Endothelial cell of umbilical vein (primary cell): ENCODE measurements around the gene RFX6. TPM values are rescaled to one million over a fixed set of nuclear protein-coding genes. Genes with fewer than 3 reads are reported as not detected.

Experiments
- BruUV-seq: library from RNA; stranded (reverse); fragments of 400-500 nt; replicated peaks from 2 replicates; lab custom pipeline; 2021; lab: Mats Ljungman, UMichigan
- CTCF ChIA-PET: fragments of 300-600, 350-600 bp; sonication (Branson Sonifier 250); formaldehyde crosslinking; loops from one replicate; lab custom pipeline; 2021; ENCODE audit warnings: antibody characterized with exemption, inconsistent platforms; lab: Charles Lee
- POLR2A ChIA-PET: fragments of 300-600, 350-600 bp; sonication (Branson Sonifier 250); formaldehyde crosslinking; loops from one replicate; lab custom pipeline; 2021; ENCODE audit warnings: antibody characterized with exemption, inconsistent platforms; lab: Charles Lee
- DNase-seq: peaks from one replicate; pipeline ENCODE4 v3.0.0-alpha.2; 2011; ENCODE audit warnings: low read depth, low spot score
- FAIRE-seq: peaks from 2 replicates; lab custom pipeline; 2011; peaks lifted over from hg19 to GRCh38; lab: Jason Lieb, UNC
- H2AFZ ChIP-seq: 2 replicates; pipeline ENCODE4 v1.6.0; 2012; ENCODE audit warnings: low read depth, low read length, control low read depth, inconsistent platforms
- H3K27ac ChIP-seq: 2 replicates; pipeline ENCODE4 v1.5.1; 2011; ENCODE audit warnings: low read depth, mild to moderate bottlenecking, control low read depth, low read length, moderate library complexity; ENCODE audit not compliant: insufficient read depth
- H3K27me3 ChIP-seq, 2 experiments: 2 replicates each; pipeline versions ENCODE4 v1.6.0 to v1.6.1; 2011; ENCODE audit warnings: low read length in 2 of 2, mixed read lengths in 1 of 2; ENCODE audit not compliant: control insufficient read depth in 2 of 2, insufficient read depth in 2 of 2
- H3K36me3 ChIP-seq, 2 experiments: 2 replicates in 1 of 2; 3 replicates in 1 of 2; pipeline ENCODE4 v1.5.1; 2011; ENCODE audit warnings: low read length in 2 of 2, mild to moderate bottlenecking in 1 of 2, moderate library complexity in 1 of 2; ENCODE audit not compliant: control insufficient read depth in 2 of 2, insufficient read depth in 2 of 2; ENCODE audit errors: extremely low read depth in 1 of 2
- H3K4me1 ChIP-seq: 3 replicates; pipeline ENCODE4 v1.5.1; 2011; ENCODE audit warnings: mild to moderate bottlenecking, low read length; ENCODE audit not compliant: control insufficient read depth, insufficient read depth; ENCODE audit errors: extremely low read depth
- H3K4me2 ChIP-seq: 2 replicates; pipeline ENCODE4 v1.6.1; 2011; ENCODE audit warnings: low read length, control low read depth, mixed read lengths; ENCODE audit not compliant: insufficient read depth
- H3K4me3 ChIP-seq, 3 experiments: fragments of 200-600 bp in 1 of 3; sonication (generic), shearing (Covaris generic) in 1 of 3; replicated peaks in 1 of 3; 2 replicates each; pipeline ENCODE4 v1.5.1; 2011 to 2016; ENCODE audit warnings: control low read depth in 3 of 3, low read length in 3 of 3, mild to moderate bottlenecking in 2 of 3, inconsistent platforms in 1 of 3, low read depth in 1 of 3, moderate library complexity in 1 of 3; ENCODE audit not compliant: insufficient read depth in 1 of 3
- H3K79me2 ChIP-seq: 2 replicates; pipeline ENCODE4 v1.6.0; 2012; ENCODE audit warnings: low read length, inconsistent platforms; ENCODE audit not compliant: control insufficient read depth, insufficient read depth
- H3K9ac ChIP-seq: replicated peaks from 2 replicates; pipeline ENCODE3; 2011; ENCODE audit warnings: low read length, control low read depth; ENCODE audit not compliant: insufficient read depth; ENCODE audit errors: extremely low read depth
- H3K9me1 ChIP-seq: replicated peaks from 3 replicates; pipeline ENCODE4 v1.6.0; 2011; ENCODE audit warnings: mild to moderate bottlenecking, low read length; ENCODE audit not compliant: control insufficient read depth, insufficient read depth; ENCODE audit errors: extremely low read depth
- H3K9me3 ChIP-seq: replicated peaks from 2 replicates; pipeline ENCODE4 v1.5.1; 2012; ENCODE audit warnings: low read length, inconsistent platforms; ENCODE audit not compliant: control insufficient read depth, insufficient read depth
- H4K20me1 ChIP-seq: replicated peaks from 2 replicates; pipeline ENCODE3; 2011; ENCODE audit warnings: mild to moderate bottlenecking, low read length; ENCODE audit not compliant: control insufficient read depth, insufficient read depth; ENCODE audit errors: extremely low read depth
- CTCF ChIP-seq, 2 donors: IDR thresholded peaks; 1 replicate in 1 of 2; 2 replicates in 1 of 2; pipeline ENCODE4 v1.5.1; 2011; ENCODE audit warnings: low read length in 2 of 2, mild to moderate bottlenecking in 2 of 2, moderate library complexity in 2 of 2, control low read depth in 1 of 2, inconsistent platforms in 1 of 2, low read depth in 1 of 2; ENCODE audit not compliant: insufficient read depth in 1 of 2; ENCODE audit errors: extremely low read depth in 1 of 2
- EZH2 ChIP-seq: IDR thresholded peaks from 2 replicates; pipeline ENCODE4 v1.6.1; 2012; ENCODE audit warnings: borderline replicate concordance, low read depth, mild to moderate bottlenecking, moderate library complexity, low read length, inconsistent platforms; ENCODE audit not compliant: severe bottlenecking
- FOS ChIP-seq: IDR thresholded peaks from 2 replicates; pipeline ENCODE4 v1.6.1; 2011; ENCODE audit warnings: mild to moderate bottlenecking, low read length, moderate library complexity, borderline replicate concordance; ENCODE audit not compliant: insufficient read depth
- GATA2 ChIP-seq: IDR thresholded peaks from 2 replicates; pipeline ENCODE4 v1.7.0; 2011; ENCODE audit warnings: low read depth, mild to moderate bottlenecking, moderate library complexity, mixed read lengths, low read length; ENCODE audit not compliant: insufficient read length, insufficient read depth
- JUN ChIP-seq: IDR thresholded peaks from 2 replicates; pipeline ENCODE4 v1.6.1; 2011; ENCODE audit warnings: borderline replicate concordance, low read depth; ENCODE audit not compliant: insufficient read length, insufficient read depth
- MYC ChIP-seq: IDR thresholded peaks from one replicate; pipeline ENCODE4 v1.6.1; 2011; ENCODE audit warnings: mild to moderate bottlenecking, low read depth, low read length
- POLR2A ChIP-seq: IDR thresholded peaks from 2 replicates; pipeline ENCODE4 v1.6.1; 2012; ENCODE audit warnings: low read depth, mild to moderate bottlenecking, control low read depth, low read length
- POLR2AphosphoS5 ChIP-seq: IDR thresholded peaks from 2 replicates; pipeline ENCODE4 v1.6.1; 2012; ENCODE audit warnings: low read depth, mild to moderate bottlenecking, control low read depth, low read length, moderate library complexity; ENCODE audit not compliant: insufficient read depth
- dilution Hi-C: fragments of 300-500 bp; cut with MboI; formaldehyde crosslinking; loops from one replicate; pipeline ENCODE4 v1.15.0; 2019; ENCODE audit warnings: low sequenced_read_pairs; ENCODE audit not compliant: extremely low pct_ligation_motif_present
- intact Hi-C: fragments of 100-400 bp; cut with micrococcal nuclease; formaldehyde crosslinking; loops from one replicate; pipeline ENCODE4 v1.10.0; 2022
- polyA plus RNA-seq, 4 experiments: library from polyadenylated mRNA; depleted of rRNA in 3 of 4; stranded (reverse) in 3 of 4; unstranded in 1 of 4; fragments of >200 nt; gene quantifications; 2 replicates each; pipeline versions ENCODE4 v1.2.1 to v1.2.3, GENCODE V29; 2011 to 2012; ENCODE audit warnings: missing spikeins in 1 of 4
- total RNA-seq: library from RNA; stranded (reverse); gene quantifications from 2 replicates; pipeline ENCODE4 v1.2.3, GENCODE V29; 2021
- TF ChIP-seq, protein P1 (sequence below): IDR thresholded peaks from 2 replicates; pipeline ENCODE4 v1.6.1; 2011; ENCODE audit not compliant: insufficient read depth, insufficient read length

Gene RFX6
- total and polyA plus RNA-seq, 2 donors (not counting 3 experiments of a cell fraction or from before 2014, with no cell fraction given), result not detected

DNA sequence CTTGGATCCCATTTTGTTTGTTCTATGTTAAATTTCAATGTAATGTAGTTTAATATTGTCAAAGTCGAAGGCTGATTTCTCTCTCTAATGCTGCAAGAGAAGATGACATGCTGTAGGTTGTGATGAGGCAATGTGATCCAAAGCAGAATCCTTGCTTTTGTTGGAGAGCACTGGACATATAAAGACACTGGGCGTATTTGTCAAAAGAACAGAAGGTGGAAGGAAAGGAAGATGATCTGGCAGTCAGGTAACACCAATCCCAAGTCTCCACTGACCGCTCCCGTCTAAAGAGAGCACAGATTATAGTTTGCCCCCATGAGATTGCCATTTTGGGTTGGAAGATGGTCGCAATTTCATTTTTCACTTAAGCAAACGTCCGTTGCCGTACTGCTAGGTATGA, 935 bp upstream of the RFX6 start:
- Histone ChIP-seq H3K27me3 (peaks cover 27 to 50% of the 10 kb centered on the region in 2 experiments), H3K4me2 (no peak overlapping the region), H3K9ac (no peak overlapping the region), H3K4me1 (no peaks in the 10 kb centered on the region), H3K36me3 (no peaks in the 10 kb centered on the region), H4K20me1 (no peaks in the 10 kb centered on the region), H2AFZ (no peak overlapping the region), H3K9me1 (no peaks in the 10 kb centered on the region), H3K9me3 (no peaks in the 10 kb centered on the region), H3K27ac (no peak overlapping the region), H3K79me2 (no peaks in the 10 kb centered on the region), H3K4me3 (no peak overlapping the region)
- intact Hi-C loops (no loop called here), dilution Hi-C loops (no loop called here)
- FAIRE-seq, result no peak
- POLR2A ChIA-PET, result no interaction called here
- no TSS peak for BruUV-seq
- no peak for TF ChIP-seq MYC
- TF ChIP-seq FOS, result no peak
- no peak for TF ChIP-seq EZH2
- TF ChIP-seq POLR2AphosphoS5, result no peak
- no peak for TF ChIP-seq POLR2A
- no peak for TF ChIP-seq JUN
- TF ChIP-seq CTCF (IDR thresholded peaks at IDR 0.05; ENCODE audit: extremely low read depth in 1 of 2, insufficient read depth in 1 of 2, low read depth in 1 of 2, low read length in 2 of 2), result no peak
- TF ChIP-seq GATA2, result no peak
- TF ChIP-seq, protein P1, sequence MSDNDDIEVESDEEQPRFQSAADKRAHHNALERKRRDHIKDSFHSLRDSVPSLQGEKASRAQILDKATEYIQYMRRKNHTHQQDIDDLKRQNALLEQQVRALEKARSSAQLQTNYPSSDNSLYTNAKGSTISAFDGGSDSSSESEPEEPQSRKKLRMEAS, result no peak
- DNase-seq, result no peak
- CTCF ChIA-PET, result no interaction called here
